HepG2 (cell line): ENCODE results near the gene COPE. TPM values are rescaled to one million over a fixed set of nuclear protein-coding genes. Genes with fewer than 3 reads are reported as not detected.

Source experiments
- ETV6 ChIP-seq: sonication (generic); formaldehyde crosslinking; conservative IDR thresholded peaks from 2 replicates; pipeline ENCODE4 v1.4.0; 2020; ENCODE audit warnings: missing genetic modification reagents
- FOSL2 ChIP-seq: sonication (generic); formaldehyde crosslinking; IDR thresholded peaks from 2 replicates; pipeline ENCODE4 v1.4.0; 2020; ENCODE audit warnings: missing genetic modification reagents
- FOXO4 ChIP-seq: sonication (generic); formaldehyde crosslinking; conservative IDR thresholded peaks from 2 replicates; pipeline ENCODE4 v1.8.1; 2023; ENCODE audit warnings: missing genetic modification reagents
- KAT7 ChIP-seq: IDR thresholded peaks from 2 replicates; pipeline ENCODE4 v1.6.1; 2018; ENCODE audit warnings: borderline replicate concordance, missing compliant biosample characterization
- NFRKB ChIP-seq: fragments of 450-650 bp; IDR thresholded peaks from 2 replicates; pipeline ENCODE4 v1.6.1; 2017
- PCBP1 ChIP-seq: fragments of 200-400 bp; formaldehyde crosslinking; IDR thresholded peaks from 2 replicates; pipeline ENCODE4 v1.6.1; 2017; ENCODE audit warnings: mild to moderate bottlenecking, low read depth, low read length, borderline replicate concordance
- RARG ChIP-seq: sonication (generic); formaldehyde crosslinking; IDR thresholded peaks from 2 replicates; pipeline ENCODE4 v1.4.0; 2020; ENCODE audit warnings: low read depth, mild to moderate bottlenecking, missing genetic modification reagents
- SAP130 ChIP-seq: IDR thresholded peaks from 2 replicates; pipeline ENCODE4 v1.6.1; 2016; ENCODE audit warnings: low read depth
- SATB2 ChIP-seq: sonication (generic); formaldehyde crosslinking; IDR thresholded peaks from 2 replicates; pipeline ENCODE4 v1.5.0; 2020; ENCODE audit warnings: missing genetic modification reagents
- SIN3A ChIP-seq: IDR thresholded peaks from 2 replicates; pipeline ENCODE4 v1.6.1; 2011; ENCODE audit warnings: low read depth, mild to moderate bottlenecking, control low read depth, low read length, borderline replicate concordance
- SUZ12 ChIP-seq: fragments of 150-350 bp; IDR thresholded peaks from 2 replicates; pipeline ENCODE4 v1.6.1; 2014; ENCODE audit warnings: low read depth, low read length
- THAP9 ChIP-seq: sonication (generic); formaldehyde crosslinking; IDR thresholded peaks from 2 replicates; pipeline ENCODE4; 2020; ENCODE audit warnings: missing genetic modification reagents, mild to moderate bottlenecking, borderline replicate concordance
- ZNF280B ChIP-seq: sonication (generic); formaldehyde crosslinking; IDR thresholded peaks from 2 replicates; pipeline ENCODE4 v1.5.0; 2020; ENCODE audit warnings: missing genetic modification reagents, mild to moderate bottlenecking, borderline replicate concordance
- ZNF512 ChIP-seq: sonication (generic); formaldehyde crosslinking; IDR thresholded peaks from 2 replicates; pipeline ENCODE4 v1.4.0; 2020; ENCODE audit warnings: mild to moderate bottlenecking, missing genetic modification reagents
- ZNF567 ChIP-seq: sonication (generic); formaldehyde crosslinking; IDR thresholded peaks from 2 replicates; pipeline ENCODE4 v1.8.1; 2023; ENCODE audit warnings: mild to moderate bottlenecking, missing genetic modification reagents, borderline replicate concordance
- ZNF687 ChIP-seq: sonication (generic); formaldehyde crosslinking; IDR thresholded peaks from 2 replicates; pipeline ENCODE4 v1.5.1; 2020; ENCODE audit warnings: mild to moderate bottlenecking, missing genetic modification reagents, moderate library complexity
- polyA plus RNA-seq, 8 experiments: library from polyadenylated mRNA; depleted of rRNA in 3 of 8; stranded (reverse) in 7 of 8; unstranded in 1 of 8; fragments of >200 nt; fragmentation: Illumina TruSeq in 4 of 8; extraction: Trizol in 4 of 8; gene quantifications; 2 replicates each; pipeline versions ENCODE4 v1.2.1 to v1.2.3, GENCODE V29; 2011 to 2016; ENCODE audit warnings: low read depth in 4 of 8, missing spikeins in 1 of 8, mixed read lengths in 1 of 8; ENCODE audit not compliant: insufficient read depth in 1 of 8
- total RNA-seq, 5 experiments: library from RNA; depleted of rRNA; stranded (reverse); fragments of >200 nt; fragmentation: Illumina TruSeq; extraction: Trizol; gene quantifications; 2 replicates each; pipeline ENCODE4 v1.2.3, GENCODE V29; 2016; ENCODE audit warnings: low read depth in 1 of 5

The COPE gene
- total and polyA plus RNA-seq, 2 of the 13 experiments (the other 11 are each of a cell fraction or from before 2014, with no cell fraction given), result 189 to 205 TPM

- TF ChIP-seq ZNF512 (CRISPR knock-in tag), result no peak
- peak; percentile 66 for TF ChIP-seq ZNF687 (CRISPR knock-in tag)
- TF ChIP-seq SUZ12, result no peak
- no peak for TF ChIP-seq RARG (CRISPR knock-in tag)
- no peak for TF ChIP-seq FOXO4 (CRISPR knock-in tag)
- no peak for TF ChIP-seq ZNF567 (CRISPR knock-in tag)
- no peak for TF ChIP-seq ETV6 (CRISPR knock-in tag)
- no peak for TF ChIP-seq THAP9 (CRISPR knock-in tag)
- TF ChIP-seq PCBP1, result no peak
- TF ChIP-seq KAT7 (CRISPR knock-in tag), result no peak
- no peak for TF ChIP-seq SATB2
- peak; percentile 41; the same call in 1 of the 2 replicates for TF ChIP-seq SAP130
- TF ChIP-seq ZNF280B (CRISPR knock-in tag), result no peak
- no peak for TF ChIP-seq NFRKB
- TF ChIP-seq SIN3A, result no peak
- no peak; the same call in 1 of the 2 replicates for TF ChIP-seq FOSL2 (CRISPR knock-in tag)
Observed at GRCh38 chr19:18939922-18940768, 21.0 kb upstream of the COPE start (continued).
